Mucosa of gallbladder (tissue), 1 donor: Measurements from ENCODE around the gene IGHMBP2. TPM values are rescaled to one million over a fixed set of nuclear protein-coding genes. Genes with fewer than 3 reads are reported as not detected.

Source experiments
- DNase-seq: peaks from one replicate; pipeline ENCODE4 v3.0.0-alpha.2; 2020; ENCODE audit warnings: low spot score
- total RNA-seq: library from RNA; stranded (reverse); gene quantifications from one replicate; pipeline ENCODE4 v1.2.1, GENCODE V29; 2021
- donor health status: DM: no; HTN: no; CAD: no.

Gene IGHMBP2
- total RNA-seq, 1 donor from 2014 or later, result 20.7 TPM

DNA sequence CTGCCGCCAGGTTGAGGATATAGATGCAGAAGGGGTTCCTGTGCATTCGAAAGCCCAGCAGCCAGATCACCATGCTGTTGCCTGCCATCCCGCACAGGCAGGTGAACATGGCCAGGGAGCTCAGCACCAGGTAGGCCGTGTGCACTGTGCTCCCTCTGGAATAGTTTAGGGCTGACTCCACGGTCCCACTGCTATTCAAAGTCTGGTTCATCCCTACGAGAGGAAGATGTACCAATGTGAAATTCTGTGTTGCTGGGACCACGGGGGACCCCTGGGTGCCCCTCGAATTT, 77.0 kb downstream of the IGHMBP2 start, which contains the start of gene MRGPRD:
Gene MRGPRD (minus strand): TSS at position 211 of the 290 bp plus-strand sequence. CDS start 0 bp downstream, at position 211.
- no peak for DNase-seq

DNA sequence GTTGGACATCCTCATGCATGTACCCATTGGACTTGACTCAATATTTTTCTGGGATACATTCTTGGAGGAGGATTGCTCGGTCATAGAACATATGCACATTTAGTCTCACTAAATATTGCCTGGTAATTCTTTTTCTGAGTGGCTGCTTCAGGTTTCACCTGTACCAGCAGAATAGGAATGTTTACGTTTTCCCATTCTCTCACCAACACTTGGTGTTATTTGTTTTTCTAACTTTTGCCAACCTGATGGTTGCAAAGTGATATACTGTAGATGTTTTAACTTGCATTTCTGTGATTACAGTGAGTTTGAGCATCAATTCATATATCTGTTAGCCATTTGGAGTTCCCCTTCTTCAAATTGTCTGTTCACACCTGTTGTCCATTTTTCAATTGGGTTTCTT, 78.4 kb downstream of the IGHMBP2 start:
- no peak for DNase-seq

DNA sequence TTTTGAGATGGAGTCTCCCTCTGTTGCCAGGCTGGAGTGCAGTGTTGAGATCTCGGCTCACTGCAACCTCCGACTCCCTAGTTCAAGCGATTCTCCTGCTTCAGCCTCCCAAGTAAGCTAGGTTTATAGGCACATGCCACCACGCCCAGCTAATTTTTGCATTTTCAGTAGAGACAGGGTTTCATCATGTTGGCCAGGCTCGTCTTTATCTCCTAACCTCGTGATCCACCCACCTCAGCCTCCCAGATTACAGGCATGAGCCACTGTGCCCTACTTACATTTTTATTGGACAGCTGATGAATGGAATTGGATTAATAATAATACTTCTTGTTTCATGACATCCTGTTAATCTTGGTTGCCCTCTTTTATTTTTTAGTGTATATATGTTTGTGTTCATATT, 80.1 kb downstream of the IGHMBP2 start:
- no peak for DNase-seq

DNA sequence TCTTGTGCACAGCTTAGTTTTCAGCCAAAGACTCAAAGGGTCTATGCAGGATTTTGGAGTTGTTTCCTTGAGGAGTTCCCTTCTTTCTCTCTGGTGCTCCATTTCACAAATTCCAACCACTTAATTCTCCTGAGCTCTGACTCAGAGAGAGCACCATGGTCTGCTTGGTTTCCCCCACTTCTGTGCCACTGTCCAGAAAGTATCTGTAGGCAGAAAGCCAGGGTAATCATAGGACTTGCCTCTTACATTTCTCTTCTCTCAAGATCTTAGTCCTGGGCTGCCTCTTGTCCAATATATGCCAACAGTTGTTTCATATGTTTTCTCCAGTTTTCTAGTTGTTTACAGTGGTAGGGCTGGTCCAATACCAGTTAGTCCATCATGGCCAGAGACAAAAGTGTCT, 83.5 kb downstream of the IGHMBP2 start:
- DNase-seq, result no peak

DNA sequence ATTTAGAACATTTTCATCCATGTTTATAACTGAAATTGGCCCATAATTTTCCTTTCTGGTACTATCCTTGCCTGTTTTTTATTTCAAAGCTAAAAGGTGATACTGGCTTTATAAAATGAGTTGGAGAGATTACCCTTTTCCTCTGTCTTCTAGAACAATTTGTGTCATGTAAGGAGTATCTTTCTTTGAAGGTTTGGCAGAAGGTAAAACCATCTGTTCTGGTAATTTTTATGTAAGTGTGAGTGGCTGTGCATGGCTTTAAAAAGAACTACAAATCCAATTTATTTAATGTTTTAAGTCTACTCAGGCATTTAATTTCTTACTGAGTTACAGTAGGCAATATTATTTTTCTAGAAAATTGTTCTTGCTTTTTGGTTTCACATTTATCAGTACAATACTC, 84.8 kb downstream of the IGHMBP2 start:
- DNase-seq, result no peak

Other genes starting within 250 kb of the IGHMBP2 start
- not detected for gene GAL, start 219.3 kb upstream of the IGHMBP2 start, total RNA-seq
- gene TESMIN, start 152.4 kb upstream of the IGHMBP2 start, total RNA-seq, result 4.9 TPM
- gene CPT1A, start 62.0 kb upstream of the IGHMBP2 start, total RNA-seq, result 102 TPM
- 41.4 TPM for gene MRPL21, start 59 bp upstream of the IGHMBP2 start, total RNA-seq
- gene MRGPRD, start 77.1 kb downstream of the IGHMBP2 start, total RNA-seq, result not detected
- 43.8 TPM for gene MRGPRF, start 109.4 kb downstream of the IGHMBP2 start, total RNA-seq
- 29.1 TPM for gene TPCN2, start 145.0 kb downstream of the IGHMBP2 start, total RNA-seq